GM23338 (cell line): ENCODE results near the gene PCNT. TPM values are rescaled to one million over a fixed set of nuclear protein-coding genes. Genes with fewer than 3 reads are reported as not detected.

ENCODE experiments used
- ATAC-seq: fragments of 200-7000 bp; cut with Tn5 transposase; 3 replicates; pipeline ENCODE4 v1.9.1; 2020
- DNase-seq: peaks from one replicate; pipeline ENCODE4 v3.0.0-alpha.2; 2015; ENCODE audit warnings: low spot score
- H2AFZ ChIP-seq: fragments of 200-600 bp; sonication (generic); 2 replicates; pipeline ENCODE4 v1.8.0; 2016; ENCODE audit warnings: antibody characterized with exemption, mild to moderate bottlenecking, moderate library complexity
- H3F3A ChIP-seq: fragments of 200-600 bp; sonication (generic); replicated peaks from 2 replicates; pipeline ENCODE4 v1.8.0; 2017; ENCODE audit warnings: antibody characterized with exemption, mixed run types, low read depth
- H3K27ac ChIP-seq: fragments of 200-600 bp; sonication (generic); 2 replicates; pipeline ENCODE4 v1.6.1; 2016; ENCODE audit warnings: low read depth
- H3K27me3 ChIP-seq: fragments of 200-600 bp; sonication (generic); 2 replicates; pipeline ENCODE4 v1.8.0; 2016; ENCODE audit warnings: mild to moderate bottlenecking, mixed run types, moderate library complexity; ENCODE audit not compliant: insufficient read depth
- H3K36me3 ChIP-seq: fragments of 200-600 bp; sonication (generic); 2 replicates; pipeline ENCODE4 v1.8.0; 2016; ENCODE audit warnings: mild to moderate bottlenecking; ENCODE audit not compliant: insufficient read depth
- H3K4me1 ChIP-seq: fragments of 200-600 bp; sonication (generic); 2 replicates; pipeline ENCODE4 v1.8.0; 2016; ENCODE audit warnings: mild to moderate bottlenecking, moderate library complexity; ENCODE audit not compliant: insufficient read depth
- H3K4me2 ChIP-seq: fragments of 200-600 bp; sonication (generic); 2 replicates; pipeline ENCODE4 v1.7.1; 2017; ENCODE audit warnings: mixed run types
- H3K4me3 ChIP-seq: fragments of 200-600 bp; sonication (generic); 2 replicates; pipeline ENCODE4 v1.6.1; 2016; ENCODE audit warnings: mixed run types
- H3K79me2 ChIP-seq: fragments of 200-600 bp; sonication (generic); replicated peaks from 2 replicates; pipeline ENCODE4 v1.8.0; 2017; ENCODE audit warnings: mild to moderate bottlenecking; ENCODE audit not compliant: insufficient read depth
- H3K9me2 ChIP-seq: fragments of 200-600 bp; sonication (generic); 2 replicates; pipeline ENCODE4 v1.8.0; 2017; ENCODE audit not compliant: insufficient read depth
- H4K20me1 ChIP-seq: fragments of 200-600 bp; sonication (generic); replicated peaks from 2 replicates; pipeline ENCODE4 v1.8.0; 2017; ENCODE audit warnings: mild to moderate bottlenecking; ENCODE audit not compliant: insufficient read depth
- H3K27ac Mint-ChIP-seq: 2 replicates; pipeline ENCODE4 v1.8.0; 2020; ENCODE audit warnings: inconsistent platforms, mild to moderate bottlenecking, moderate library complexity, mixed read lengths
- H3K27me3 Mint-ChIP-seq: 3 replicates; pipeline ENCODE4 v1.8.0; 2022; ENCODE audit warnings: low read depth, mild to moderate bottlenecking, moderate library complexity, mixed read lengths, inconsistent platforms; ENCODE audit not compliant: insufficient read depth, poor library complexity
- H3K36me3 Mint-ChIP-seq: 3 replicates; pipeline ENCODE4 v1.8.0; 2021; ENCODE audit warnings: low read depth, mild to moderate bottlenecking, inconsistent platforms, moderate library complexity, mixed read lengths
- H3K4me1 Mint-ChIP-seq: 3 replicates; pipeline ENCODE4 v1.8.0; 2020; ENCODE audit warnings: mild to moderate bottlenecking, inconsistent platforms, mixed read lengths
- H3K4me3 Mint-ChIP-seq: 3 replicates; pipeline ENCODE4 v1.8.0; 2021; ENCODE audit warnings: moderate library complexity, mild to moderate bottlenecking, inconsistent platforms, mixed read lengths
- H3K9me3 Mint-ChIP-seq: 3 replicates; pipeline ENCODE4 v1.8.0; 2020; ENCODE audit warnings: moderate library complexity, mild to moderate bottlenecking, inconsistent platforms, mixed read lengths
- CREB1 ChIP-seq: fragments of 250-450 bp; sonication (Bioruptor Pico); IDR thresholded peaks from 2 replicates; pipeline ENCODE4 v1.5.0; 2020; ENCODE audit warnings: low read depth, mild to moderate bottlenecking, moderate library complexity
- CTCF ChIP-seq, 2 experiments: fragments of 200-600 bp in 1 of 2; sonication (generic) in 1 of 2; conservative IDR thresholded peaks; 2 replicates each; pipeline versions ENCODE4 v1.5.1 to v1.6.1; 2016 to 2017; ENCODE audit warnings: antibody characterized with exemption in 2 of 2, low read depth in 2 of 2, mild to moderate bottlenecking in 2 of 2, moderate library complexity in 1 of 2
- ETS1 ChIP-seq: IDR thresholded peaks from 2 replicates; pipeline ENCODE4 v1.6.1; 2016; ENCODE audit warnings: antibody characterized with exemption
- EZH2 ChIP-seq: fragments of 200-600 bp; sonication (generic); IDR thresholded peaks from one replicate; pipeline ENCODE4 v1.8.0; 2017; ENCODE audit warnings: antibody characterized with exemption, mild to moderate bottlenecking, low read depth; ENCODE audit not compliant: unreplicated experiment
- EZH2phosphoT487 ChIP-seq: fragments of 200-600 bp; sonication (generic); IDR thresholded peaks from one replicate; pipeline ENCODE4 v1.8.1; 2018; ENCODE audit warnings: antibody characterized with exemption; ENCODE audit not compliant: unreplicated experiment
- JUNB ChIP-seq: IDR thresholded peaks from one replicate; pipeline ENCODE4 v1.6.1; 2016; ENCODE audit warnings: antibody characterized with exemption; ENCODE audit not compliant: unreplicated experiment
- NANOG ChIP-seq: IDR thresholded peaks from 2 replicates; pipeline ENCODE4 v1.6.1; 2016; ENCODE audit warnings: antibody characterized with exemption, borderline replicate concordance
- POLR2AphosphoS5 ChIP-seq: IDR thresholded peaks from 2 replicates; pipeline ENCODE4 v1.6.1; 2016; ENCODE audit warnings: antibody characterized with exemption, low read depth
- REST ChIP-seq: IDR thresholded peaks from one replicate; pipeline ENCODE4 v1.6.1; 2018; ENCODE audit warnings: antibody characterized with exemption; ENCODE audit not compliant: unreplicated experiment
- ZNF114 ChIP-seq: fragments of 250-450 bp; sonication (Bioruptor Pico); IDR thresholded peaks from 2 replicates; pipeline ENCODE4 v1.5.0; 2020; ENCODE audit warnings: mild to moderate bottlenecking, moderate library complexity
- ZNF331 ChIP-seq: fragments of 250-450 bp; sonication (Bioruptor Pico); IDR thresholded peaks from 2 replicates; pipeline ENCODE4 v1.5.0; 2020; ENCODE audit warnings: low read depth, mild to moderate bottlenecking, moderate library complexity
- polyA plus RNA-seq: library from polyadenylated mRNA; unstranded; fragments of >200 nt; fragmentation: Nextera tagmentation; extraction: Ambion mirVana; gene quantifications from 2 replicates; pipeline ENCODE4 v1.2.1, GENCODE V29; 2016
- total RNA-seq: library from RNA; depleted of rRNA; stranded (reverse); fragments of >200 nt; shearing (Covaris generic); gene quantifications from 2 replicates; pipeline ENCODE4 v1.2.3, GENCODE V29; 2014

Gene PCNT
- total and polyA plus RNA-seq, 2 experiments from 2014 or later, result 39.6 to 46.1 TPM

- Histone ChIP-seq H3K9me2 (no peaks in the 10 kb centered on the region), H3K27me3 (no peaks in the 10 kb centered on the region), H3K4me2 (no peak overlapping the region), H4K20me1 (no peaks in the 10 kb centered on the region), H3K79me2 (no peaks in the 10 kb centered on the region), H3K36me3 (peaks cover 6% of the 10 kb centered on the region), H3K4me1 (peaks cover 13% of the 10 kb centered on the region), H3F3A (0 out of 2 replicates have a peak, but pooled peaks cover 6% of the 10 kb centered on the region), H2AFZ (no peak overlapping the region), H3K4me3 (no peak overlapping the region), H3K27ac (no peak overlapping the region)
- Mint-ChIP-seq H3K9me3 (no peaks in the 10 kb centered on the region), H3K4me1 (peaks cover 24% of the 10 kb centered on the region), H3K27ac (peak overlapping the region; percentile 26; the same call in 1 of the 2 replicates), H3K4me3 (no peak overlapping the region), H3K36me3 (peaks cover 51% of the 10 kb centered on the region), H3K27me3 (peaks cover 6% of the 10 kb centered on the region)
- TF ChIP-seq CTCF (conservative IDR thresholded peaks at IDR 0.05; ENCODE audit: low read depth in 2 of 2) (0 out of 4 replicates have a peak, but pooled peaks of 1 of the 2 experiments have one; percentile 1), ZNF331 (CRISPR knock-in tag) (no peak)
- no peak for ATAC-seq
- DNase-seq, result no peak
These were observed 101.6 kb downstream of the PCNT start for GRCh38 chr21:46425571-46425970.

- Histone ChIP-seq H3K79me2 (no peaks in the 10 kb centered on the region), H3F3A (0 out of 2 replicates have a peak, but pooled peaks cover 6% of the 10 kb centered on the region), H3K4me2 (no peak overlapping the region), H2AFZ (no peak overlapping the region), H3K9me2 (no peaks in the 10 kb centered on the region), H3K36me3 (peaks cover 6% of the 10 kb centered on the region), H3K4me3 (no peak overlapping the region), H3K27me3 (no peaks in the 10 kb centered on the region), H3K27ac (no peak overlapping the region), H3K4me1 (peaks cover 13% of the 10 kb centered on the region), H4K20me1 (no peaks in the 10 kb centered on the region)
- ATAC-seq (no peak), DNase-seq (no peak)
- Mint-ChIP-seq H3K9me3 (no peaks in the 10 kb centered on the region), H3K4me1 (peaks cover 18% of the 10 kb centered on the region), H3K4me3 (no peak overlapping the region), H3K27me3 (peaks cover 3% of the 10 kb centered on the region), H3K27ac (no peak overlapping the region), H3K36me3 (peaks cover 53% of the 10 kb centered on the region)
- TF ChIP-seq ZNF114 (CRISPR knock-in tag) (no peak), ZNF331 (CRISPR knock-in tag) (no peak), NANOG (no peak), ETS1 (no peak), EZH2phosphoT487 (no peak), CREB1 (CRISPR knock-in tag) (no peak), POLR2AphosphoS5 (no peak), JUNB (no peak), EZH2 (no peak), REST (no peak)
These were observed 102.5 kb downstream of the PCNT start for GRCh38 chr21:46426313-46427046.
